GM12865 (cell line): ENCODE data around the gene BMPER.

Experiments
- DNase-seq: peaks from one replicate; pipeline ENCODE4 v3.0.0; 2010; ENCODE audit warnings: low read depth
- H3K4me3 ChIP-seq: 2 replicates; pipeline ENCODE4 v1.5.1; 2011; ENCODE audit warnings: mild to moderate bottlenecking, low read depth, low read length, control low read depth
- CTCF ChIP-seq: IDR thresholded peaks from 2 replicates; pipeline ENCODE4 v1.5.1; 2011; ENCODE audit warnings: low read length, control low read depth, low read depth, inconsistent platforms; ENCODE audit not compliant: insufficient read depth; ENCODE audit errors: missing control alignments

Gene BMPER

DNA sequence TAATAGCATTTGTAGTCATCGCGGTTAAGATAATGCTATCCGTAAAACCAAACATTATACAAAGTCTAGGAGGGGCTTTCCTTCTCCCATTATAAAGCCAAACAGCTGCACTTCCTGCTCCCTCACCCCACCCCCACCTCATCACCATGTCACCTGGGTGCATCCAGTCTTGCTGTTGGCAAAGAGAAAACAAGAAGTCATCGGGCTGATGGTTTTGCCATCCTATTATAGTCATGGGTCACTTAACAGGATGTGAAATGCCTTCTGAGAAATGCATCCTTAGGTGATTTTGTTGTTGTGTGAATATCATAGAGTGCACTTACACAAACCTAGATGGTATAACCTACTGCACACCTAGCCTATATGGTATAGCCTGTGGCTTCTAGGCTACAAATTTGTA lies 157.0 kb downstream of the BMPER start:
- DNase-seq = no peak
- no peak overlapping the region for H3K4me3 ChIP-seq
- TF ChIP-seq CTCF = no peak

DNA sequence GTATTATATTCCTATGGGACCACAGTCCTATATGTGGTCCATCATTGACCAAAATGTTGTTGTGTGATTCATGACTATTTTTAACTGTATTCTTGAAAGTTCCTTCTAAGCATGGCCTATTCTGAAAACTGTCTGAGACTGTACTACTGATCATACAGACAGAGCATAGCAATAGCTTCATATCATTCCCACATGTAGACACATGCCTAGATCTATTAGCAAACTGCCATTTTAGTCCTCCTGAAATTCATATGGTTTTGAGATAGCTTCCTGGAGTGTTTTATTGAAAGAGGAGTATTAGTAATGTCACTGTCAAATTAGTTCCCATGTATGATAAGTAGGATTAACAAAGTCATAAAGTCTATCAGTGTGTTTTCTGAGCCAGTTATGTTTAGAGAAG lies 157.5 kb downstream of the BMPER start:
- TF ChIP-seq CTCF = no peak
- DNase-seq = no peak

GRCh38 chr7:34064519-34065158 lies 159.3 kb downstream of the BMPER start:
- no peak overlapping the region for H3K4me3 ChIP-seq
- TF ChIP-seq CTCF = no peak
- no peak for DNase-seq

More for the DNA sequence above, 157.5 kb downstream of the BMPER start:
- no peak overlapping the region for H3K4me3 ChIP-seq

- H3K4me3 ChIP-seq = no peak overlapping the region
- no peak for DNase-seq
- TF ChIP-seq CTCF = no peak
Observed at GRCh38 chr7:34066411-34066810, 161.1 kb downstream of the BMPER start.

- H3K4me3 ChIP-seq = no peak overlapping the region
- no peak for DNase-seq
- TF ChIP-seq CTCF = no peak
Observed at GRCh38 chr7:34067005-34067778, 161.9 kb downstream of the BMPER start.

- no peak for TF ChIP-seq CTCF
- H3K4me3 ChIP-seq = no peak overlapping the region
- DNase-seq = no peak
Observed at GRCh38 chr7:34069676-34070075, 164.3 kb downstream of the BMPER start.
